ENCODE results near the gene PLB1.

PLB1 gene

GRCh38 chr2:28565720-28566295 is 69.9 kb downstream of the PLB1 start:
- no peak for DNase-seq

GRCh38 chr2:28566521-28567041 is 70.7 kb downstream of the PLB1 start:
- DNase-seq: peak; percentile 91

GRCh38 chr2:28567061-28567471 is 71.2 kb downstream of the PLB1 start:
- no peak for DNase-seq

- DNase-seq: no peak
Measured at GRCh38 chr2:28568036-28568435, 72.2 kb downstream of the PLB1 start.

GRCh38 chr2:28568533-28568932 is 72.7 kb downstream of the PLB1 start:
- DNase-seq: no peak

- no peak for DNase-seq
Measured at GRCh38 chr2:28570431-28570830, 74.6 kb downstream of the PLB1 start.

GRCh38 chr2:28576714-28577113 is 80.9 kb downstream of the PLB1 start:
- DNase-seq: no peak

- DNase-seq: no peak
Measured at GRCh38 chr2:28577791-28578680, 82.2 kb downstream of the PLB1 start.

GRCh38 chr2:28578774-28579173 is 82.9 kb downstream of the PLB1 start:
- no peak for DNase-seq

GRCh38 chr2:28579606-28580005 is 83.7 kb downstream of the PLB1 start:
- no peak for DNase-seq

GRCh38 chr2:28580078-28580477 is 84.2 kb downstream of the PLB1 start:
- DNase-seq: no peak

GRCh38 chr2:28581312-28581711 is 85.5 kb downstream of the PLB1 start:
- DNase-seq: no peak

- DNase-seq: no peak
Measured at GRCh38 chr2:28582152-28582551, 86.3 kb downstream of the PLB1 start.

GRCh38 chr2:28582595-28582994 is 86.7 kb downstream of the PLB1 start:
- no peak for DNase-seq

GRCh38 chr2:28583899-28584553 is 88.2 kb downstream of the PLB1 start:
- DNase-seq: peak; percentile 76

GRCh38 chr2:28586867-28587266 is 91.0 kb downstream of the PLB1 start:
- peak; percentile 43 for DNase-seq

GRCh38 chr2:28587526-28588291 is 91.8 kb downstream of the PLB1 start:
- no peak for DNase-seq

GRCh38 chr2:28588292-28588670 is 92.4 kb downstream of the PLB1 start:
- no peak for DNase-seq

GRCh38 chr2:28589746-28590463 is 94.0 kb downstream of the PLB1 start:
- no peak for DNase-seq

- no peak for DNase-seq
Measured at GRCh38 chr2:28590496-28591301, 94.8 kb downstream of the PLB1 start.

- no peak for DNase-seq
Measured at GRCh38 chr2:28591711-28592335, 96.0 kb downstream of the PLB1 start.
